PC-3 (cell line): Measurements from ENCODE around the gene ARHGAP9.

Source experiments
- EZH2phosphoT487 ChIP-seq: fragments of 300-600 bp; sonication (generic); IDR thresholded peaks from 2 replicates; pipeline ENCODE4 v1.6.1; 2018; ENCODE audit warnings: mild to moderate bottlenecking, antibody characterized with exemption, low read length, borderline replicate concordance
- TF ChIP-seq, protein P1 (sequence below): fragments of 300-600 bp; sonication (generic); conservative IDR thresholded peaks from 2 replicates; pipeline ENCODE4 v1.5.1; 2017; ENCODE audit warnings: antibody characterized with exemption, low read depth, mild to moderate bottlenecking, low read length

DNA sequence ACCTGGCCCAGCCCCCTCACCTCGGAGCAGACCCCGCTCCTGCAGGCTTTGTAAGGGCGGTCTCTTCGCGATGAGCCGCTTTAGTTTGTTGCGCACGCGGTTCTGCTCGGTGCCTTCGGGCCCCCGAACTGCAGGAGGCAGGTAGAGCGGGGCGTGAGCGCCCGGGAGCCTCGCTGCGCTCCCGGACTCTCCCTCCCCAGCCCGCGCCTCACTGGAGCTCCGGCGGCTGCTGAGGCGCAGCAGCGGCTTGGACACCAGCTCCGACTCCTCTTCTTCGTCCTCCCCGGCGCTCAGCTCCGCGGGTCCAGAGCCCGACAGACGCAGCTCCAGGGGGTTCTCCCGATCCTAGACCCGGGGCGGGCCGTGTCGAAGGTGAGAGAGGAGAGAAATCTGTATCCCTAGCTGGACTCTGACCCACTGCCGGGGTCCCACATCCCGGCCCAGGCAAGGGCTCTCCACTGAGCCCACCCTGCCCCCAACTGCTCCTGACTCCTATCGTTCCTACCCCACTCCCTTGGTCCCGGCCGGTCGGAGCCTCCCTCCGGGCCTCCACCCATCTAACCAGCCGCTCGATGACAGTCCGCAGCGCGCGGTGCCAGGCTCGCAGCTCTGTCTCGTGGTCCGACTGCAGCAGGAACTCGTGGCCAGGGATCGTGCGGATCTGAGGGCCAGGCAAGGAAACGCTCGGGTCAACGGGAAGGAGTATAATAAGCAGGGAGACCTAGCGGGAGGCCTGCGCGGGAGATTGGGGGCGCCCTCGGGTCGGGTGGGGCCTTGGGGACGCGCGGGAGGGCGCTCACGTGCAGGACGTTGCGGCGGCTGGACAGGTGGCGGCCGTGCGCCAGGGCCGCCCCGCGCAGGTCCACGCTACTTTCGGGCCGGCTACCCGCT, 4.2 kb downstream of the ARHGAP9 start:
- TF ChIP-seq, protein P1, sequence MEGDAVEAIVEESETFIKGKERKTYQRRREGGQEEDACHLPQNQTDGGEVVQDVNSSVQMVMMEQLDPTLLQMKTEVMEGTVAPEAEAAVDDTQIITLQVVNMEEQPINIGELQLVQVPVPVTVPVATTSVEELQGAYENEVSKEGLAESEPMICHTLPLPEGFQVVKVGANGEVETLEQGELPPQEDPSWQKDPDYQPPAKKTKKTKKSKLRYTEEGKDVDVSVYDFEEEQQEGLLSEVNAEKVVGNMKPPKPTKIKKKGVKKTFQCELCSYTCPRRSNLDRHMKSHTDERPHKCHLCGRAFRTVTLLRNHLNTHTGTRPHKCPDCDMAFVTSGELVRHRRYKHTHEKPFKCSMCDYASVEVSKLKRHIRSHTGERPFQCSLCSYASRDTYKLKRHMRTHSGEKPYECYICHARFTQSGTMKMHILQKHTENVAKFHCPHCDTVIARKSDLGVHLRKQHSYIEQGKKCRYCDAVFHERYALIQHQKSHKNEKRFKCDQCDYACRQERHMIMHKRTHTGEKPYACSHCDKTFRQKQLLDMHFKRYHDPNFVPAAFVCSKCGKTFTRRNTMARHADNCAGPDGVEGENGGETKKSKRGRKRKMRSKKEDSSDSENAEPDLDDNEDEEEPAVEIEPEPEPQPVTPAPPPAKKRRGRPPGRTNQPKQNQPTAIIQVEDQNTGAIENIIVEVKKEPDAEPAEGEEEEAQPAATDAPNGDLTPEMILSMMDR: no peak
- no peak for TF ChIP-seq EZH2phosphoT487
